Neural cell (in vitro differentiated cells): ENCODE data around the gene VAX1. TPM values are rescaled to one million over a fixed set of nuclear protein-coding genes. Genes with fewer than 3 reads are reported as not detected.

ENCODE experiments used
- H2AFZ ChIP-seq: fragments of 200-600, 300-800 bp; sonication (generic), shearing (Covaris generic); 2 replicates; pipeline ENCODE4 v1.6.0; 2014; ENCODE audit warnings: low read depth, mild to moderate bottlenecking, antibody characterized with exemption, low read length, moderate library complexity
- H3F3A ChIP-seq: fragments of 200-600 bp; shearing (Covaris generic); 2 replicates; pipeline ENCODE4 v1.6.1; 2016; ENCODE audit warnings: mild to moderate bottlenecking, moderate library complexity, mixed read lengths, antibody characterized with exemption, low read length; ENCODE audit not compliant: insufficient read depth, poor library complexity, severe bottlenecking
- H3K27ac ChIP-seq: fragments of 200-600, 300-800 bp; sonication (generic), shearing (Covaris generic); 2 replicates; pipeline ENCODE4 v1.5.1; 2014; ENCODE audit warnings: mild to moderate bottlenecking, low read length, moderate library complexity
- H3K27me3 ChIP-seq: fragments of 300-800, 200-600 bp; sonication (generic), shearing (Covaris generic); 2 replicates; pipeline ENCODE4 v1.6.0; 2014; ENCODE audit warnings: mild to moderate bottlenecking, low read depth, low read length, moderate library complexity; ENCODE audit not compliant: insufficient read depth
- H3K36me3 ChIP-seq: fragments of 300-800, 200-600 bp; sonication (generic), shearing (Covaris generic); 2 replicates; pipeline ENCODE4 v1.5.1; 2014; ENCODE audit warnings: mild to moderate bottlenecking, antibody characterized with exemption, low read length, moderate library complexity; ENCODE audit not compliant: insufficient read depth
- H3K4me2 ChIP-seq: fragments of 300-800, 200-600 bp; sonication (generic), shearing (Covaris generic); 2 replicates; pipeline ENCODE4 v1.6.0; 2014; ENCODE audit warnings: mild to moderate bottlenecking, low read length
- H3K4me3 ChIP-seq: fragments of 300-800, 200-600 bp; sonication (generic), shearing (Covaris generic); 2 replicates; pipeline ENCODE4 v1.5.1; 2014; ENCODE audit warnings: mild to moderate bottlenecking, low read length, moderate library complexity
- H3K79me2 ChIP-seq: fragments of 200-600 bp; shearing (Covaris generic); replicated peaks from 2 replicates; pipeline ENCODE4 v1.6.0; 2014; ENCODE audit warnings: mild to moderate bottlenecking, low read length, moderate library complexity; ENCODE audit not compliant: insufficient read depth
- H3K9ac ChIP-seq: fragments of 300-800, 200-600 bp; sonication (generic), shearing (Covaris generic); 2 replicates; pipeline ENCODE4 v1.6.1; 2016; ENCODE audit warnings: mild to moderate bottlenecking, low read length, mixed read lengths
- H3K9me2 ChIP-seq: fragments of 200-600 bp; shearing (Covaris generic); 2 replicates; pipeline ENCODE4 v1.6.1; 2016; ENCODE audit warnings: mild to moderate bottlenecking, low read length, mixed read lengths; ENCODE audit not compliant: insufficient read depth
- H3K9me3 ChIP-seq: fragments of 200-600, 300-800 bp; sonication (generic), shearing (Covaris generic); 2 replicates; pipeline ENCODE4 v1.6.1; 2016; ENCODE audit warnings: mild to moderate bottlenecking, mixed run types, low read length, moderate library complexity, mixed read lengths
- H4K20me1 ChIP-seq: fragments of 200-600 bp; shearing (Covaris generic); 2 replicates; pipeline ENCODE4 v1.6.1; 2016; ENCODE audit warnings: mild to moderate bottlenecking, mixed run types; ENCODE audit not compliant: insufficient read depth
- CTCF ChIP-seq: fragments of 450-650 bp; IDR thresholded peaks from 2 replicates; pipeline ENCODE4 v1.5.1; 2014; ENCODE audit warnings: antibody characterized with exemption, mild to moderate bottlenecking, moderate library complexity; ENCODE audit not compliant: poor library complexity, severe bottlenecking
- EP300 ChIP-seq: fragments of 450-650 bp; conservative IDR thresholded peaks from 2 replicates; pipeline ENCODE4 v1.6.1; 2014; ENCODE audit warnings: antibody characterized with exemption, mild to moderate bottlenecking, moderate library complexity; ENCODE audit not compliant: poor library complexity, severe bottlenecking
- EZH2 ChIP-seq: fragments of 200-600, 300-800 bp; shearing (Covaris generic), sonication (generic); IDR thresholded peaks from 2 replicates; pipeline ENCODE4 v1.6.1; 2014; ENCODE audit warnings: antibody characterized with exemption, low read length, borderline replicate concordance, mild to moderate bottlenecking; ENCODE audit not compliant: insufficient read depth, poor library complexity, severe bottlenecking
- MXI1 ChIP-seq: fragments of 450-650 bp; conservative IDR thresholded peaks from 2 replicates; pipeline ENCODE4 v1.6.1; 2014; ENCODE audit warnings: antibody characterized with exemption, mild to moderate bottlenecking; ENCODE audit not compliant: poor library complexity, severe bottlenecking
- POLR2AphosphoS5 ChIP-seq: IDR thresholded peaks from 2 replicates; pipeline ENCODE4 v1.6.1; 2012
- RAD21 ChIP-seq: fragments of 450-650 bp; conservative IDR thresholded peaks from 2 replicates; pipeline ENCODE4 v1.6.1; 2014; ENCODE audit warnings: antibody characterized with exemption, mild to moderate bottlenecking, moderate library complexity
- REST ChIP-seq: IDR thresholded peaks from 2 replicates; pipeline ENCODE4 v1.6.1; 2012; ENCODE audit warnings: borderline replicate concordance
- SMC3 ChIP-seq: fragments of 450-650 bp; conservative IDR thresholded peaks from 2 replicates; pipeline ENCODE4 v1.6.1; 2014; ENCODE audit warnings: antibody characterized with exemption, mild to moderate bottlenecking, moderate library complexity; ENCODE audit not compliant: poor library complexity
- TAF1 ChIP-seq: IDR thresholded peaks from 2 replicates; pipeline ENCODE4 v1.6.1; 2012; ENCODE audit warnings: low read depth
- polyA plus RNA-seq: library from polyadenylated mRNA; depleted of rRNA; stranded (reverse); fragments of >200 nt; gene quantifications from 2 replicates; pipeline ENCODE4 v1.2.3, GENCODE V29; 2014

VAX1 gene
- polyA plus RNA-seq, 1 donor from 2014 or later, result 0.63 TPM

GRCh38 chr10:117184821-117185220 lies 46.8 kb upstream of the VAX1 start:
- Histone ChIP-seq H3K27ac (no peak overlapping the region), H3K9me2 (no peaks in the 10 kb centered on the region), H3K36me3 (no peaks in the 10 kb centered on the region), H3K9ac (no peak overlapping the region), H3K9me3 (no peaks in the 10 kb centered on the region), H3K4me2 (no peak overlapping the region), H3F3A (no peaks in the 10 kb centered on the region), H2AFZ (no peak overlapping the region), H4K20me1 (no peaks in the 10 kb centered on the region), H3K27me3 (no peaks in the 10 kb centered on the region), H3K4me3 (no peak overlapping the region), H3K79me2 (no peaks in the 10 kb centered on the region)
- TF ChIP-seq MXI1, result no peak
- TF ChIP-seq EZH2, result no peak
- no peak for TF ChIP-seq RAD21
- TF ChIP-seq SMC3, result no peak
- TF ChIP-seq CTCF, result no peak
- TF ChIP-seq TAF1, result no peak
- TF ChIP-seq POLR2AphosphoS5, result no peak
- no peak for TF ChIP-seq REST
- no peak for TF ChIP-seq EP300

GRCh38 chr10:117184296-117184695 lies 46.2 kb upstream of the VAX1 start:
- no peak overlapping the region for H2AFZ ChIP-seq
- H3K36me3 ChIP-seq, result no peaks in the 10 kb centered on the region
- H3K9me2 ChIP-seq, result no peaks in the 10 kb centered on the region
- no peaks in the 10 kb centered on the region for H3K79me2 ChIP-seq
- no peaks in the 10 kb centered on the region for H4K20me1 ChIP-seq
- H3K27me3 ChIP-seq, result no peaks in the 10 kb centered on the region
- H3K4me3 ChIP-seq, result no peak overlapping the region
- no peaks in the 10 kb centered on the region for H3K9me3 ChIP-seq
- no peak overlapping the region for H3K4me2 ChIP-seq
- TF ChIP-seq MXI1 (no peak), RAD21 (no peak), SMC3 (no peak)
- no peaks in the 10 kb centered on the region for H3F3A ChIP-seq
- no peak overlapping the region for H3K9ac ChIP-seq
- no peak overlapping the region for H3K27ac ChIP-seq

DNA sequence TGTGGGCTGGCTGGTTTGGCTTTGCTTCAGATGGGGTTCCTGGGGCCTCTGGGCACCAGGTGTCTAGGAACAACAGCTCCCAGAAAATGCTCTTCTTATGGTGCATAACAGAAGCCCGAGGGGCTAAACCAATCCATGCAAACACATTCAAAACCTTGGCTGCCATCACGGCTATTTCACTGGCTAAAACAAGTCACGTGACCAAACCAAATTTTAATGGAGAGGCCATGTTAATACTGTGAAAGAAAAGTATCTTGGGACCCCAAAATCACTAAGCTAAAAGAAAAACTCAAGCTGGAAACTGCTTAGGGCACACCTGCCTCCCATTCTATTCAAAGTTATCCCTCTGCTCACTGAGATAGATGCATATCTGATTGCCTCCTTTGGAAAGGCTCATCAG lies 40.1 kb upstream of the VAX1 start:
- Histone ChIP-seq H3K79me2 (no peaks in the 10 kb centered on the region), H3K9me3 (no peaks in the 10 kb centered on the region), H2AFZ (no peak overlapping the region), H3K27ac (no peak overlapping the region), H3K4me2 (no peak overlapping the region), H3F3A (no peaks in the 10 kb centered on the region), H3K9ac (no peak overlapping the region), H4K20me1 (no peaks in the 10 kb centered on the region), H3K4me3 (no peak overlapping the region), H3K36me3 (no peaks in the 10 kb centered on the region), H3K27me3 (peaks cover 12% of the 10 kb centered on the region), H3K9me2 (no peaks in the 10 kb centered on the region)
- TF ChIP-seq REST (no peak), SMC3 (no peak), EZH2 (no peak), POLR2AphosphoS5 (no peak), MXI1 (no peak), CTCF (no peak), RAD21 (no peak), EP300 (no peak), TAF1 (no peak)
